HepG2 (cell line): Measurements from ENCODE around the gene KLF3. TPM values are rescaled to one million over a fixed set of nuclear protein-coding genes. Genes with fewer than 3 reads are reported as not detected.

ENCODE experiments used
- AGO2 ChIP-seq: fragments of 200-400 bp; formaldehyde crosslinking; optimal IDR thresholded peaks from 2 replicates; pipeline ENCODE3; 2017; ENCODE audit warnings: mild to moderate bottlenecking, low read depth, low read length, moderate library complexity
- ELF3 ChIP-seq: IDR thresholded peaks from 2 replicates; pipeline ENCODE4 v1.6.1; 2016; ENCODE audit warnings: missing genetic modification reagents, missing compliant biosample characterization
- IKZF4 ChIP-seq: sonication (generic); formaldehyde crosslinking; IDR thresholded peaks from 2 replicates; pipeline ENCODE4 v1.5.1; 2020; ENCODE audit warnings: borderline replicate concordance, mild to moderate bottlenecking, low read depth, missing genetic modification reagents; ENCODE audit errors: not compliant biosample characterization
- KLF11 ChIP-seq: IDR thresholded peaks from 2 replicates; pipeline ENCODE4 v1.6.1; 2016; ENCODE audit warnings: missing compliant biosample characterization
- LCORL ChIP-seq, 2 experiments: fragments of 450-650 bp in 1 of 2; sonication (generic) in 1 of 2; formaldehyde crosslinking in 1 of 2; IDR thresholded peaks; 2 replicates each; pipeline versions ENCODE4 v1.5.0 to v1.6.1; 2017 to 2020; ENCODE audit warnings: antibody characterized with exemption in 1 of 2, missing genetic modification reagents in 1 of 2
- RARA ChIP-seq: IDR thresholded peaks from 2 replicates; pipeline ENCODE4 v1.6.1; 2016; ENCODE audit warnings: missing genetic modification reagents, missing compliant biosample characterization
- TCF12 ChIP-seq, 2 experiments: fragments of 450-650 bp in 1 of 2; sonication (generic) in 1 of 2; formaldehyde crosslinking in 1 of 2; IDR thresholded peaks; 2 replicates each; pipeline versions ENCODE4 v1.6.1 to v1.8.0; 2017 to 2022; ENCODE audit warnings: antibody characterized with exemption in 1 of 2, mild to moderate bottlenecking in 1 of 2, missing genetic modification reagents in 1 of 2, moderate library complexity in 1 of 2
- TFE3 ChIP-seq: IDR thresholded peaks from 2 replicates; pipeline ENCODE4 v1.6.1; 2016
- UBTF ChIP-seq: sonication (generic); formaldehyde crosslinking; IDR thresholded peaks from 2 replicates; pipeline ENCODE4 v1.4.0; 2020; ENCODE audit warnings: mild to moderate bottlenecking, missing genetic modification reagents
- YY1 ChIP-seq: IDR thresholded peaks from 2 replicates; pipeline ENCODE4 v1.6.1; 2011; ENCODE audit warnings: low read length, low read depth, moderate library complexity, mild to moderate bottlenecking; ENCODE audit not compliant: insufficient read depth, insufficient replicate concordance
- ZFY ChIP-seq: sonication (generic); formaldehyde crosslinking; IDR thresholded peaks from 2 replicates; pipeline ENCODE4 v1.4.0; 2020; ENCODE audit warnings: missing genetic modification reagents
- ZNF232 ChIP-seq: sonication (generic); formaldehyde crosslinking; IDR thresholded peaks from 2 replicates; pipeline ENCODE4 v1.4.0; 2020; ENCODE audit warnings: missing genetic modification reagents, borderline replicate concordance
- ZNF318 ChIP-seq: sonication (generic); formaldehyde crosslinking; IDR thresholded peaks from 2 replicates; pipeline ENCODE4 v1.4.0; 2020; ENCODE audit warnings: mild to moderate bottlenecking, missing genetic modification reagents
- polyA plus RNA-seq, 8 experiments: library from polyadenylated mRNA; depleted of rRNA in 3 of 8; stranded (reverse) in 7 of 8; unstranded in 1 of 8; fragments of >200 nt; fragmentation: Illumina TruSeq in 4 of 8; extraction: Trizol in 4 of 8; gene quantifications; 2 replicates each; pipeline versions ENCODE4 v1.2.1 to v1.2.3, GENCODE V29; 2011 to 2016; ENCODE audit warnings: low read depth in 4 of 8, missing spikeins in 1 of 8, mixed read lengths in 1 of 8; ENCODE audit not compliant: insufficient read depth in 1 of 8
- total RNA-seq, 5 experiments: library from RNA; depleted of rRNA; stranded (reverse); fragments of >200 nt; fragmentation: Illumina TruSeq; extraction: Trizol; gene quantifications; 2 replicates each; pipeline ENCODE4 v1.2.3, GENCODE V29; 2016; ENCODE audit warnings: low read depth in 1 of 5

KLF3 gene
- total and polyA plus RNA-seq, 2 of the 13 experiments (the other 11 are each of a cell fraction or from before 2014, with no cell fraction given): 29.1 to 37.8 TPM

GRCh38 chr4:38663801-38664705 lies at the start of gene KLF3 (continued):
- TF ChIP-seq TFE3 (peak; percentile 57; the same call in 1 of the 2 replicates), ELF3 (no peak), ZFY (CRISPR knock-in tag) (peak; percentile 29; the same call in 1 of the 2 replicates), TCF12 (IDR thresholded peaks at IDR 0.05) (no peak), TCF12 (CRISPR knock-in tag; IDR thresholded peaks at IDR 0.05) (0 out of 2 replicates have a peak, but pooled peaks have one; percentile 39), AGO2 (peak; percentile 98), KLF11 (CRISPR knock-in tag) (no peak), UBTF (peak; percentile 39; the same call in 1 of the 2 replicates), YY1 (peak; percentile 56), ZNF232 (no peak), IKZF4 (CRISPR knock-in tag) (peak; percentile 48), RARA (CRISPR knock-in tag) (peak; percentile 24; the same call in 1 of the 2 replicates), LCORL (IDR thresholded peaks at IDR 0.05) (no peak), LCORL (CRISPR knock-in tag; IDR thresholded peaks at IDR 0.05) (no peak), ZNF318 (CRISPR knock-in tag) (no peak)
